ENCODE data around the gene RALGPS1. TPM values are rescaled to one million over a fixed set of nuclear protein-coding genes. Genes with fewer than 3 reads are reported as not detected.
A peak's percentile ranks its signal among the peaks of the same experiment; 100 is the strongest.

The RALGPS1 gene
- polyA plus RNA-seq, 3 donors = 0.60 to 4.6 (median 1.3) TPM

GRCh38 chr9:127223810-127224177 lies 309.2 kb downstream of the RALGPS1 start:
- no peaks in the 10 kb centered on the region for H3K9me3 ChIP-seq (replicated peaks in 1 of 2; ENCODE audit: control insufficient read depth in 1 of 2, insufficient read depth in 1 of 2, low read length in 2 of 2)
- peak overlapping the region in 1 of 3 experiments; percentile 77 for H3K4me3 ChIP-seq (replicated peaks in 1 of 3; ENCODE audit: low read depth in 2 of 3, low read length in 3 of 3)
- WGBS (ENCODE audit: insufficient coverage) = 36% methylated on average over 5 of the region's 8 CpGs
- H4K20me1 ChIP-seq (ENCODE audit: insufficient read depth, low read length) = no peaks in the 10 kb centered on the region
- H3K79me2 ChIP-seq (ENCODE audit: insufficient read depth, low read length) = no peaks in the 10 kb centered on the region
- Mint-ChIP-seq H3K9me3 (peaks cover 0 to 12% (median 3%) of the 10 kb centered on the region in 7 donors), H3K27ac (peak overlapping the region in 2 of 7 donors; percentile 20 to 24), H3K4me1 (peaks cover 24% of the 10 kb centered on the region), H3K36me3 (peaks cover 3 to 9% of the 10 kb centered on the region in 2 donors), H3K27me3 (ENCODE audit: low read depth in 3 of 3) (peaks cover 37 to 48% (median 42%) of the 10 kb centered on the region in 3 donors), H3K4me3 (peak overlapping the region; percentile 81 to 85)
- DNase-seq = no peak
- TF ChIP-seq CTCF (IDR thresholded peaks at IDR 0.05) = no peak
- H3K4me1 ChIP-seq (ENCODE audit: control insufficient read depth in 1 of 2, insufficient read depth in 2 of 2, low read length in 2 of 2) = peaks cover 18 to 26% of the 10 kb centered on the region in 2 donors
- H3K4me2 ChIP-seq (replicated peaks; ENCODE audit: extremely low read depth, low read length, poor library complexity, severe bottlenecking) = peak overlapping the region; percentile 96
- H2AFZ ChIP-seq (ENCODE audit: insufficient read depth, low read depth, low read length, poor library complexity, severe bottlenecking) = peak overlapping the region; percentile 75
- H3K27me3 ChIP-seq (ENCODE audit: control insufficient read depth in 2 of 2, insufficient read depth in 2 of 2, low read length in 2 of 2) = peaks cover 15 to 35% of the 10 kb centered on the region in 2 donors
- H3K36me3 ChIP-seq (replicated peaks in 1 of 2; ENCODE audit: control insufficient read depth in 1 of 2, insufficient read depth in 2 of 2, low read length in 2 of 2) = no peaks in the 10 kb centered on the region
- H3K9ac ChIP-seq (ENCODE audit: insufficient read depth, low read length, poor library complexity, severe bottlenecking) = no peak overlapping the region
- intact Hi-C loops (cut with micrococcal nuclease) = loop anchor here (5.0 to 10.0 kb wide), 3 partner anchors 174 to 694 kb away; partner anchors contain the start of genes LRSAM1 (in 2 of the 2), RPL12 (in 2 of the 2), SLC2A8 (in 2 of the 2) and ST6GALNAC4 (in 1 of the 2)
- no peak overlapping the region for H3K27ac ChIP-seq (ENCODE audit: low read depth in 1 of 2, low read length in 2 of 2)

GRCh38 chr9:127224178-127224882 lies 309.7 kb downstream of the RALGPS1 start:
- H3K27ac Mint-ChIP-seq = peak overlapping the region in 6 of 7 donors; percentile 76 to 91 (median 82)
- H4K20me1 ChIP-seq (ENCODE audit: insufficient read depth, low read length) = no peaks in the 10 kb centered on the region
- TF ChIP-seq CTCF (IDR thresholded peaks at IDR 0.05) = no peak
- H3K4me2 ChIP-seq (replicated peaks; ENCODE audit: extremely low read depth, low read length, poor library complexity, severe bottlenecking) = peak overlapping the region; percentile 96
- H3K9ac ChIP-seq (ENCODE audit: insufficient read depth, low read length, poor library complexity, severe bottlenecking) = peak overlapping the region; percentile 48
- H3K36me3 ChIP-seq (replicated peaks in 1 of 2; ENCODE audit: control insufficient read depth in 1 of 2, insufficient read depth in 2 of 2, low read length in 2 of 2) = no peaks in the 10 kb centered on the region
- intact Hi-C loops (cut with micrococcal nuclease) = loop anchor here (5.0 to 10.0 kb wide), 3 partner anchors 173 to 693 kb away; partner anchors contain the start of genes LRSAM1 (in 2 of the 2), RPL12 (in 2 of the 2), SLC2A8 (in 2 of the 2) and ST6GALNAC4 (in 1 of the 2)
- H3K4me1 ChIP-seq (ENCODE audit: control insufficient read depth in 1 of 2, insufficient read depth in 2 of 2, low read length in 2 of 2) = peaks cover 17 to 25% of the 10 kb centered on the region in 2 donors
- H3K27ac ChIP-seq (ENCODE audit: low read depth in 1 of 2, low read length in 2 of 2) = peak overlapping the region in 1 of 2 donors; percentile 39
- peak overlapping the region; percentile 75 for H2AFZ ChIP-seq (ENCODE audit: insufficient read depth, low read depth, low read length, poor library complexity, severe bottlenecking)
- H3K4me1 Mint-ChIP-seq = peaks cover 21% of the 10 kb centered on the region
- H3K79me2 ChIP-seq (ENCODE audit: insufficient read depth, low read length) = no peaks in the 10 kb centered on the region
- peak overlapping the region; percentile 28 to 77 (median 50) for H3K4me3 ChIP-seq (replicated peaks in 1 of 3; ENCODE audit: low read depth in 2 of 3, low read length in 3 of 3)
- peak overlapping the region; percentile 81 to 85 for H3K4me3 Mint-ChIP-seq
- peaks cover 0 to 12% (median 3%) of the 10 kb centered on the region in 7 donors for H3K9me3 Mint-ChIP-seq
- peaks cover 15 to 35% of the 10 kb centered on the region in 2 donors for H3K27me3 ChIP-seq (ENCODE audit: control insufficient read depth in 2 of 2, insufficient read depth in 2 of 2, low read length in 2 of 2)
- H3K27me3 Mint-ChIP-seq (ENCODE audit: low read depth in 3 of 3) = peaks cover 37 to 51% (median 43%) of the 10 kb centered on the region in 3 donors
- DNase-seq = peak; percentile 63 to 75 (median 72)
- under 1% methylated on average over 51 of the region's 56 CpGs for WGBS (ENCODE audit: insufficient coverage)
- H3K36me3 Mint-ChIP-seq = peaks cover 3 to 9% of the 10 kb centered on the region in 2 donors
- H3K9me3 ChIP-seq (replicated peaks in 1 of 2; ENCODE audit: control insufficient read depth in 1 of 2, insufficient read depth in 1 of 2, low read length in 2 of 2) = no peaks in the 10 kb centered on the region

Data from CD14-positive monocyte (primary cell).